HepG2 (cell line): ENCODE data around the gene BTBD19. TPM values are rescaled to one million over a fixed set of nuclear protein-coding genes. Genes with fewer than 3 reads are reported as not detected.

Experiments
- KLF9 ChIP-seq: IDR thresholded peaks from 2 replicates; pipeline ENCODE4 v1.6.1; 2016; ENCODE audit warnings: low read depth
- MIER2 ChIP-seq: IDR thresholded peaks from 2 replicates; pipeline ENCODE4 v1.6.1; 2016; ENCODE audit warnings: missing biosample characterization, missing genetic modification reagents
- MLLT10 ChIP-seq: sonication (generic); formaldehyde crosslinking; IDR thresholded peaks from 2 replicates; pipeline ENCODE4 v1.4.0; 2020; ENCODE audit warnings: missing genetic modification reagents
- PRMT3 ChIP-seq: sonication (generic); formaldehyde crosslinking; IDR thresholded peaks from 2 replicates; pipeline ENCODE4 v1.8.1; 2022; ENCODE audit warnings: low read depth, mild to moderate bottlenecking, moderate library complexity, missing genetic modification reagents, borderline replicate concordance
- SMAD3 ChIP-seq: sonication (generic); formaldehyde crosslinking; IDR thresholded peaks from 2 replicates; pipeline ENCODE4 v1.4.0; 2020; ENCODE audit warnings: missing genetic modification reagents
- TCF12 ChIP-seq, 2 experiments: fragments of 450-650 bp in 1 of 2; sonication (generic) in 1 of 2; formaldehyde crosslinking in 1 of 2; IDR thresholded peaks; 2 replicates each; pipeline versions ENCODE4 v1.6.1 to v1.8.0; 2017 to 2022; ENCODE audit warnings: antibody characterized with exemption in 1 of 2, mild to moderate bottlenecking in 1 of 2, missing genetic modification reagents in 1 of 2, moderate library complexity in 1 of 2
- ZBTB7A ChIP-seq: sonication (generic); formaldehyde crosslinking; IDR thresholded peaks from 2 replicates; pipeline ENCODE4 v1.8.0; 2022; ENCODE audit warnings: mild to moderate bottlenecking, missing genetic modification reagents
- ZNF17 ChIP-seq: sonication (generic); formaldehyde crosslinking; IDR thresholded peaks from 2 replicates; pipeline ENCODE4 v1.5.0; 2020; ENCODE audit warnings: mild to moderate bottlenecking, missing genetic modification reagents
- ZNF343 ChIP-seq: sonication (generic); formaldehyde crosslinking; IDR thresholded peaks from 2 replicates; pipeline ENCODE4 v1.4.0; 2020; ENCODE audit warnings: mild to moderate bottlenecking, missing genetic modification reagents
- polyA plus RNA-seq, 8 experiments: library from polyadenylated mRNA; depleted of rRNA in 3 of 8; stranded (reverse) in 7 of 8; unstranded in 1 of 8; fragments of >200 nt; fragmentation: Illumina TruSeq in 4 of 8; extraction: Trizol in 4 of 8; gene quantifications; 2 replicates each; pipeline versions ENCODE4 v1.2.1 to v1.2.3, GENCODE V29; 2011 to 2016; ENCODE audit warnings: low read depth in 4 of 8, missing spikeins in 1 of 8, mixed read lengths in 1 of 8; ENCODE audit not compliant: insufficient read depth in 1 of 8
- total RNA-seq, 5 experiments: library from RNA; depleted of rRNA; stranded (reverse); fragments of >200 nt; fragmentation: Illumina TruSeq; extraction: Trizol; gene quantifications; 2 replicates each; pipeline ENCODE4 v1.2.3, GENCODE V29; 2016; ENCODE audit warnings: low read depth in 1 of 5
- TF ChIP-seq, protein P1 (sequence below): sonication (generic); formaldehyde crosslinking; IDR thresholded peaks from 2 replicates; pipeline ENCODE4 v1.4.0; 2020; ENCODE audit warnings: mild to moderate bottlenecking, missing genetic modification reagents
- TF ChIP-seq, protein P2 (sequence below): IDR thresholded peaks from 2 replicates; pipeline ENCODE4 v1.6.1; 2018; ENCODE audit warnings: missing genetic modification reagents
- TF ChIP-seq, protein P3 (sequence below): sonication (generic); formaldehyde crosslinking; IDR thresholded peaks from 2 replicates; pipeline ENCODE4 v1.4.0; 2020; ENCODE audit warnings: missing genetic modification reagents
- TF ChIP-seq, protein P4 (sequence below): sonication (generic); formaldehyde crosslinking; conservative IDR thresholded peaks from 2 replicates; pipeline ENCODE4 v1.4.0; 2020; ENCODE audit warnings: mild to moderate bottlenecking, missing genetic modification reagents, moderate library complexity
- TF ChIP-seq, protein P5 (sequence below): sonication (generic); formaldehyde crosslinking; IDR thresholded peaks from 2 replicates; pipeline ENCODE4 v1.4.0; 2020; ENCODE audit warnings: mild to moderate bottlenecking, missing genetic modification reagents

Gene BTBD19
- total and polyA plus RNA-seq, 2 of the 13 experiments (the other 11 are each of a cell fraction or from before 2014, with no cell fraction given), result 2.7 to 6.7 TPM

DNA sequence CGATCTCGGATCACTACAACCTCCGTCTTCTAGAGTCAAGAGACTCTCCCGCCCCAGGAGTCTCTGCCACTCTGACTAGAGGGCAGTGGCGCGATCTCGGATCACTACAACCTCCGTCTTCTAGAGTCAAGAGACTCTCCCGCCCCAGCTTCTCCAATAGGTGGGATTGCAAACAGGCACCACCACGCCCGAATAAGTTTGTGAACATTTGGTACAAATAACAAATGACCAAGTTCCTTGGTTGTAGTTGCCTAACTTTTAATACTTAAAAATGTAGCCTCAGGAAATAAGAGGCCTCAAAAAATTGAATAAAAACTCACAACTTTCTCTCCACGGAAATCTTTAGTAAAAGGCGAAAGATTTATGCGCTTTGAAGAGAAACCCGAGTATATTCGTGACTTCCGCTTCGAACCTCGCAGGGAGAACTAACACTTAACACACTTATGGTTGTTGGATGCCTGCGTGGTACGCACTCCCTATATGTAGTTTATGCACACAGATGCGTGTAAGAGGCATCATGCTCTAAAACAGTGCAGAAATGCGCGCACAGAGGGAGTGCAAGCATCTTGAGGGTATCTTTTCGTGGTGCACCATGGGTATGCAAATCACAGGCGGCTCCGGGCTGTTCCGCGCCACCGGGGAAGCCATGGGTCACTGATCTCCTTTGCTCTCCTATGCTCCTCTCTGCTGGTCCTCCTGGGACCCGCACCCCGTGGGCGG lies 11.4 kb downstream of the BTBD19 start (continued):
- TF ChIP-seq MIER2 (CRISPR knock-in tag), result peak; percentile 70
- TF ChIP-seq ZNF17 (CRISPR knock-in tag), result 0 out of 2 replicates have a peak, but pooled peaks have one; percentile 32
- TF ChIP-seq ZNF343, result peak; percentile 91; the same call in 1 of the 2 replicates
- TF ChIP-seq, protein P1, sequence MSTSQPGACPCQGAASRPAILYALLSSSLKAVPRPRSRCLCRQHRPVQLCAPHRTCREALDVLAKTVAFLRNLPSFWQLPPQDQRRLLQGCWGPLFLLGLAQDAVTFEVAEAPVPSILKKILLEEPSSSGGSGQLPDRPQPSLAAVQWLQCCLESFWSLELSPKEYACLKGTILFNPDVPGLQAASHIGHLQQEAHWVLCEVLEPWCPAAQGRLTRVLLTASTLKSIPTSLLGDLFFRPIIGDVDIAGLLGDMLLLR, result 0 out of 2 replicates have a peak, but pooled peaks have one; percentile 55
- no peak; the same call in none of the 2 replicates for TF ChIP-seq SMAD3
- TF ChIP-seq, protein P2, sequence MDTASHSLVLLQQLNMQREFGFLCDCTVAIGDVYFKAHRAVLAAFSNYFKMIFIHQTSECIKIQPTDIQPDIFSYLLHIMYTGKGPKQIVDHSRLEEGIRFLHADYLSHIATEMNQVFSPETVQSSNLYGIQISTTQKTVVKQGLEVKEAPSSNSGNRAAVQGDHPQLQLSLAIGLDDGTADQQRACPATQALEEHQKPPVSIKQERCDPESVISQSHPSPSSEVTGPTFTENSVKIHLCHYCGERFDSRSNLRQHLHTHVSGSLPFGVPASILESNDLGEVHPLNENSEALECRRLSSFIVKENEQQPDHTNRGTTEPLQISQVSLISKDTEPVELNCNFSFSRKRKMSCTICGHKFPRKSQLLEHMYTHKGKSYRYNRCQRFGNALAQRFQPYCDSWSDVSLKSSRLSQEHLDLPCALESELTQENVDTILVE, result peak; percentile 82
- TF ChIP-seq MLLT10 (CRISPR knock-in tag), result no peak
- no peak for TF ChIP-seq TCF12 (IDR thresholded peaks at IDR 0.05)
- peak; percentile 92; the same call in 1 of the 2 replicates for TF ChIP-seq TCF12 (CRISPR knock-in tag; IDR thresholded peaks at IDR 0.05)
- no peak; the same call in 1 of the 2 replicates for TF ChIP-seq ZBTB7A
- TF ChIP-seq, protein P3, sequence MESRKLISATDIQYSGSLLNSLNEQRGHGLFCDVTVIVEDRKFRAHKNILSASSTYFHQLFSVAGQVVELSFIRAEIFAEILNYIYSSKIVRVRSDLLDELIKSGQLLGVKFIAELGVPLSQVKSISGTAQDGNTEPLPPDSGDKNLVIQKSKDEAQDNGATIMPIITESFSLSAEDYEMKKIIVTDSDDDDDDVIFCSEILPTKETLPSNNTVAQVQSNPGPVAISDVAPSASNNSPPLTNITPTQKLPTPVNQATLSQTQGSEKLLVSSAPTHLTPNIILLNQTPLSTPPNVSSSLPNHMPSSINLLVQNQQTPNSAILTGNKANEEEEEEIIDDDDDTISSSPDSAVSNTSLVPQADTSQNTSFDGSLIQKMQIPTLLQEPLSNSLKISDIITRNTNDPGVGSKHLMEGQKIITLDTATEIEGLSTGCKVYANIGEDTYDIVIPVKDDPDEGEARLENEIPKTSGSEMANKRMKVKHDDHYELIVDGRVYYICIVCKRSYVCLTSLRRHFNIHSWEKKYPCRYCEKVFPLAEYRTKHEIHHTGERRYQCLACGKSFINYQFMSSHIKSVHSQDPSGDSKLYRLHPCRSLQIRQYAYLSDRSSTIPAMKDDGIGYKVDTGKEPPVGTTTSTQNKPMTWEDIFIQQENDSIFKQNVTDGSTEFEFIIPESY (CRISPR knock-in tag), result 0 out of 2 replicates have a peak, but pooled peaks have one; percentile 4
- TF ChIP-seq, protein P4, sequence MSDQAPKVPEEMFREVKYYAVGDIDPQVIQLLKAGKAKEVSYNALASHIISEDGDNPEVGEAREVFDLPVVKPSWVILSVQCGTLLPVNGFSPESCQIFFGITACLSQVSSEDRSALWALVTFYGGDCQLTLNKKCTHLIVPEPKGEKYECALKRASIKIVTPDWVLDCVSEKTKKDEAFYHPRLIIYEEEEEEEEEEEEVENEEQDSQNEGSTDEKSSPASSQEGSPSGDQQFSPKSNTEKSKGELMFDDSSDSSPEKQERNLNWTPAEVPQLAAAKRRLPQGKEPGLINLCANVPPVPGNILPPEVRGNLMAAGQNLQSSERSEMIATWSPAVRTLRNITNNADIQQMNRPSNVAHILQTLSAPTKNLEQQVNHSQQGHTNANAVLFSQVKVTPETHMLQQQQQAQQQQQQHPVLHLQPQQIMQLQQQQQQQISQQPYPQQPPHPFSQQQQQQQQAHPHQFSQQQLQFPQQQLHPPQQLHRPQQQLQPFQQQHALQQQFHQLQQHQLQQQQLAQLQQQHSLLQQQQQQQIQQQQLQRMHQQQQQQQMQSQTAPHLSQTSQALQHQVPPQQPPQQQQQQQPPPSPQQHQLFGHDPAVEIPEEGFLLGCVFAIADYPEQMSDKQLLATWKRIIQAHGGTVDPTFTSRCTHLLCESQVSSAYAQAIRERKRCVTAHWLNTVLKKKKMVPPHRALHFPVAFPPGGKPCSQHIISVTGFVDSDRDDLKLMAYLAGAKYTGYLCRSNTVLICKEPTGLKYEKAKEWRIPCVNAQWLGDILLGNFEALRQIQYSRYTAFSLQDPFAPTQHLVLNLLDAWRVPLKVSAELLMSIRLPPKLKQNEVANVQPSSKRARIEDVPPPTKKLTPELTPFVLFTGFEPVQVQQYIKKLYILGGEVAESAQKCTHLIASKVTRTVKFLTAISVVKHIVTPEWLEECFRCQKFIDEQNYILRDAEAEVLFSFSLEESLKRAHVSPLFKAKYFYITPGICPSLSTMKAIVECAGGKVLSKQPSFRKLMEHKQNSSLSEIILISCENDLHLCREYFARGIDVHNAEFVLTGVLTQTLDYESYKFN, result peak; percentile 58
- TF ChIP-seq, protein P5, sequence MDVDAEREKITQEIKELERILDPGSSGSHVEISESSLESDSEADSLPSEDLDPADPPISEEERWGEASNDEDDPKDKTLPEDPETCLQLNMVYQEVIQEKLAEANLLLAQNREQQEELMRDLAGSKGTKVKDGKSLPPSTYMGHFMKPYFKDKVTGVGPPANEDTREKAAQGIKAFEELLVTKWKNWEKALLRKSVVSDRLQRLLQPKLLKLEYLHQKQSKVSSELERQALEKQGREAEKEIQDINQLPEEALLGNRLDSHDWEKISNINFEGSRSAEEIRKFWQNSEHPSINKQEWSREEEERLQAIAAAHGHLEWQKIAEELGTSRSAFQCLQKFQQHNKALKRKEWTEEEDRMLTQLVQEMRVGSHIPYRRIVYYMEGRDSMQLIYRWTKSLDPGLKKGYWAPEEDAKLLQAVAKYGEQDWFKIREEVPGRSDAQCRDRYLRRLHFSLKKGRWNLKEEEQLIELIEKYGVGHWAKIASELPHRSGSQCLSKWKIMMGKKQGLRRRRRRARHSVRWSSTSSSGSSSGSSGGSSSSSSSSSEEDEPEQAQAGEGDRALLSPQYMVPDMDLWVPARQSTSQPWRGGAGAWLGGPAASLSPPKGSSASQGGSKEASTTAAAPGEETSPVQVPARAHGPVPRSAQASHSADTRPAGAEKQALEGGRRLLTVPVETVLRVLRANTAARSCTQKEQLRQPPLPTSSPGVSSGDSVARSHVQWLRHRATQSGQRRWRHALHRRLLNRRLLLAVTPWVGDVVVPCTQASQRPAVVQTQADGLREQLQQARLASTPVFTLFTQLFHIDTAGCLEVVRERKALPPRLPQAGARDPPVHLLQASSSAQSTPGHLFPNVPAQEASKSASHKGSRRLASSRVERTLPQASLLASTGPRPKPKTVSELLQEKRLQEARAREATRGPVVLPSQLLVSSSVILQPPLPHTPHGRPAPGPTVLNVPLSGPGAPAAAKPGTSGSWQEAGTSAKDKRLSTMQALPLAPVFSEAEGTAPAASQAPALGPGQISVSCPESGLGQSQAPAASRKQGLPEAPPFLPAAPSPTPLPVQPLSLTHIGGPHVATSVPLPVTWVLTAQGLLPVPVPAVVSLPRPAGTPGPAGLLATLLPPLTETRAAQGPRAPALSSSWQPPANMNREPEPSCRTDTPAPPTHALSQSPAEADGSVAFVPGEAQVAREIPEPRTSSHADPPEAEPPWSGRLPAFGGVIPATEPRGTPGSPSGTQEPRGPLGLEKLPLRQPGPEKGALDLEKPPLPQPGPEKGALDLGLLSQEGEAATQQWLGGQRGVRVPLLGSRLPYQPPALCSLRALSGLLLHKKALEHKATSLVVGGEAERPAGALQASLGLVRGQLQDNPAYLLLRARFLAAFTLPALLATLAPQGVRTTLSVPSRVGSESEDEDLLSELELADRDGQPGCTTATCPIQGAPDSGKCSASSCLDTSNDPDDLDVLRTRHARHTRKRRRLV (CRISPR knock-in tag), result peak; percentile 100
- TF ChIP-seq PRMT3, result peak; percentile 86
- TF ChIP-seq KLF9 (CRISPR knock-in tag), result peak; percentile 81; the same call in 1 of the 2 replicates
